Chondrocyte (in vitro differentiated cells): ENCODE results near the gene NRXN2. TPM values are rescaled to one million over a fixed set of nuclear protein-coding genes. Genes with fewer than 3 reads are reported as not detected.

ENCODE experiments used
- DNase-seq: peaks from one replicate; pipeline ENCODE4 v3.0.0; 2021; ENCODE audit warnings: mixed read lengths, low spot score
- H3K27ac Mint-ChIP-seq: one replicate; pipeline ENCODE4 v1.8.0; 2021; ENCODE audit warnings: mild to moderate bottlenecking, moderate library complexity, mixed read lengths; ENCODE audit not compliant: unreplicated experiment
- H3K27me3 Mint-ChIP-seq: 2 replicates; pipeline ENCODE4 v1.8.0; 2021; ENCODE audit warnings: low read depth, mixed read lengths
- H3K36me3 Mint-ChIP-seq: 2 replicates; pipeline ENCODE4 v1.8.0; 2021; ENCODE audit warnings: low read depth, mixed read lengths
- H3K4me1 Mint-ChIP-seq: 2 replicates; pipeline ENCODE4 v1.8.0; 2021; ENCODE audit warnings: low read depth, mild to moderate bottlenecking, mixed read lengths
- H3K4me3 Mint-ChIP-seq: one replicate; pipeline ENCODE4 v1.8.0; 2021; ENCODE audit warnings: mild to moderate bottlenecking, moderate library complexity, mixed read lengths; ENCODE audit not compliant: unreplicated experiment
- H3K9me3 Mint-ChIP-seq: 2 replicates; pipeline ENCODE4 v1.8.0; 2021; ENCODE audit warnings: low read depth, mixed read lengths
- total RNA-seq: library from RNA; stranded (reverse); gene quantifications from 3 replicates; pipeline ENCODE4 v1.2.1, GENCODE V29; 2021
- TF ChIP-seq, protein P1 (sequence below): fragments of 200-600 bp; sonication (generic); IDR thresholded peaks from 2 replicates; pipeline ENCODE4 v1.5.0; 2021; ENCODE audit warnings: antibody characterized with exemption, mild to moderate bottlenecking, moderate library complexity

NRXN2 gene
- total RNA-seq, 1 donor from 2014 or later: 1.8 TPM

DNA sequence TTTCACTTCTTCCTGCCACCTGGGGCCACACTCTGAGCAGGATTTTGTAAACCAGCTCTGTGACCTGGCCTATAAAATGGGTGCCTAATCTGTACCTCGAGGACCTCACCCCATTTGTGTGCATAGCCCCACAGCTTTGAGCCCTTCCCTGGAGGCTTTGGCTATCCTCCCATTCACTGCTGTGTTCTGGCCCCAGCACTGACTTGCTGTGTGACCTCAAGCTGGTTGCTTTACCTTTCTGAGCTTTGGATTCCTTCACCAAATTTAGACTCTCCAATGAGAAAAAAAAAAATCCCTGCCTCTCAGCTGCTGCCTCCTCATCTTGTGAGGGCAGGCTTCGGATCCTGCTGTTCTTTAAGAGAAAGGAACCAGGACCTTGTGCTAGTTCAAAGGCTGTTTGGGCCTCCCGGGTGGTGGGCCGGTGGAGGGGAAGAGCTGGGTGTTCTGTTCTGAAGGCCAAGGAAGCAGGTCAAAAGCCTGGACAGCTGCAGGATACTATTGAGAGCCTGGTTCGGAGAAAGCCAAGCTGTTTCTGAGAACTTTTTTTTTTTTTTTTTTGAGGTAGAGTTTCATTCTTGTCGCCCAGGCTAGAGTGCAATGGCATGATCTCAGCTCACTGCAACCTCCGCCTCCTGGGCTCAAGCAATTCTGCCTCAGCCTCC, 37.9 kb upstream of the NRXN2 start:
- Mint-ChIP-seq H3K36me3 (peaks cover 24% of the 10 kb centered on the region), H3K9me3 (no peaks in the 10 kb centered on the region), H3K27me3 (no peaks in the 10 kb centered on the region), H3K4me1 (peaks cover 43% of the 10 kb centered on the region), H3K27ac (peak overlapping the region; percentile 22), H3K4me3 (no peak overlapping the region)
- TF ChIP-seq, protein P1, sequence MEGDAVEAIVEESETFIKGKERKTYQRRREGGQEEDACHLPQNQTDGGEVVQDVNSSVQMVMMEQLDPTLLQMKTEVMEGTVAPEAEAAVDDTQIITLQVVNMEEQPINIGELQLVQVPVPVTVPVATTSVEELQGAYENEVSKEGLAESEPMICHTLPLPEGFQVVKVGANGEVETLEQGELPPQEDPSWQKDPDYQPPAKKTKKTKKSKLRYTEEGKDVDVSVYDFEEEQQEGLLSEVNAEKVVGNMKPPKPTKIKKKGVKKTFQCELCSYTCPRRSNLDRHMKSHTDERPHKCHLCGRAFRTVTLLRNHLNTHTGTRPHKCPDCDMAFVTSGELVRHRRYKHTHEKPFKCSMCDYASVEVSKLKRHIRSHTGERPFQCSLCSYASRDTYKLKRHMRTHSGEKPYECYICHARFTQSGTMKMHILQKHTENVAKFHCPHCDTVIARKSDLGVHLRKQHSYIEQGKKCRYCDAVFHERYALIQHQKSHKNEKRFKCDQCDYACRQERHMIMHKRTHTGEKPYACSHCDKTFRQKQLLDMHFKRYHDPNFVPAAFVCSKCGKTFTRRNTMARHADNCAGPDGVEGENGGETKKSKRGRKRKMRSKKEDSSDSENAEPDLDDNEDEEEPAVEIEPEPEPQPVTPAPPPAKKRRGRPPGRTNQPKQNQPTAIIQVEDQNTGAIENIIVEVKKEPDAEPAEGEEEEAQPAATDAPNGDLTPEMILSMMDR: no peak
- DNase-seq: no peak

DNA sequence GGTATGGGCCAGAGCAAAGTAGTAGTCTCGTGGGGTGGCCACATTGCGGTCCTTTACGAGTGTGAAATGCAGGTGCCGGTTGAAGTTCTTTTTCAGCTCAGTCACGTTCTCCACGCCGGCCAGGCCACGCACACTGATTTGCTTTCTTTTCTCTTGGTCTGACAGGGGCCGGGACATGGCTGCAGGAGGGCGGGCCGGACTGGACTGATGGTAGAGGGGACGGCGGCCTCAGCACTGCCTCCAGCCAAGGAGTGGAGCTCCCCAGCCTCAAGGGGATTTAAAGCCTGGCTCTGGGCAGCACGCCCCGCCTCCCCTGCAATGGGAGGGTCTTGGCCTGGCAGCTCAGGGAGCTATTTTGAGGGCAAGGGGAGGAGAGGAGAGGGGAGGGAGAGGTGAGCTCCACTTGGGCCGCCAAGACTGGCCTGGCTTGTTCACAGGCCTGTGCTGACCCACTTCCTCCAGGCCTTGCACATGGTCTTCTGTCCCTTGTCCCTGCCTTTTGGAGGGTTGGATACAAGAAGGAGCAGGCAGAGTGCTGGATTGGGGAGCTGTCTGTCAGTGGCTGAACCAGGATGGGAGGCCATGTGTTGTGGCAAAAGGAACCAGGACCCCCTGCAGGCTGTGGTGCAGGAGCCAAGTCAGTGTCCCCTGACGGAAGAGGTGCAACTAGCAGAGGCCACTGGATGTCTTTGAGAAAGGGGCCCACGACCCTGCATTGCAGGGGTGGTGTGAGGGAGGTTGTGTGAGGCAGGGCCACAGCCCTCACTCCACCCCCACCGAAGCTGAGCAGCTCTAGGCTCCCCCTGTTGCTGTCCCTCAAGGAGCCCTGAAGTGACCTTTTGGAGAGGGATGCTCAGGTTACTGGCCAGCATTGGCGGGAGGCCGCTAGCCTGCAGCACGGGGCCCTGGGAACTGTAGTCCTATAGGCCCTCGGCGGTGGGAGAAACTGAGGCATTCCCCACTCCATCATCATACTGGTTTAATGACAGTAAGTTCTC, 37.0 kb upstream of the NRXN2 start, which contains the start of gene PYGM:
PYGM (minus strand) TSS at position 253 of the 998 bp plus-strand sequence; CDS start at position 177, 76 bp downstream.
- H3K27me3 Mint-ChIP-seq: no peaks in the 10 kb centered on the region
- DNase-seq: peak; percentile 83
- peak within 1 kb of the TSS; percentile 63 for H3K27ac Mint-ChIP-seq
- H3K36me3 Mint-ChIP-seq: peaks cover 21% of the 10 kb centered on the region
- peak within 1 kb of the TSS; percentile 28 for H3K4me3 Mint-ChIP-seq
- peaks cover 42% of the 10 kb centered on the region for H3K4me1 Mint-ChIP-seq
- TF ChIP-seq, protein P1: no peak
- H3K9me3 Mint-ChIP-seq: no peaks in the 10 kb centered on the region

DNA sequence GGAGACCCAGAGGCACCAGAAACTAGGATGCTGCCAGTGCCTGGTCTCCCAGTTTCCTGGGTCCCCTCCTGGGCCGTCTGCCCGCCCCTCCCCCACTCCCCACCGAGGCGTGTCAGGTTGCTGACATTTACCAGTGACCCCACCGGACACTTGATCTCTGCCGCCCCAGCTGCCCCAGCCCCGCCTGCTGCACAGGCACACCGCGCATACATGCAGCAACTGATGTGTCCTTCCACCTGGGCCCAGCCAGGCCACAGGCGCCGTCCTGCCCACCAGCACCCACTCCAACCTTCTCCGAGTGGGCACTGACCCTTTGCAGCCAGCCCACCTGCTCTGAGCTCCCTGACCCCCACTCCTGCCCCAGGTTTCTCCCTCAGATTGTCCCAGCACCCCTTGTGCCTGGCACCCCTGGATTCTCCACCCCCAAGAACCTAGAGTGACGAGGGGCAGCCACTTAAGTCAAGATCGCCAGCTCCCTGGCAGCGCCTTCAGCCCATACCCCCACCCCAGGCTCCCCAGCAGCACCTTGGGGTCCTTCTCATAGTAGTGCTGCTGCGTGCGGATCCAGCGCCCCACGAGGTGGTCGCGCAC, 36.2 kb upstream of the NRXN2 start:
- H3K9me3 Mint-ChIP-seq: no peaks in the 10 kb centered on the region
- peak; percentile 82 for DNase-seq
- peak overlapping the region; percentile 28 for H3K4me3 Mint-ChIP-seq

DNA sequence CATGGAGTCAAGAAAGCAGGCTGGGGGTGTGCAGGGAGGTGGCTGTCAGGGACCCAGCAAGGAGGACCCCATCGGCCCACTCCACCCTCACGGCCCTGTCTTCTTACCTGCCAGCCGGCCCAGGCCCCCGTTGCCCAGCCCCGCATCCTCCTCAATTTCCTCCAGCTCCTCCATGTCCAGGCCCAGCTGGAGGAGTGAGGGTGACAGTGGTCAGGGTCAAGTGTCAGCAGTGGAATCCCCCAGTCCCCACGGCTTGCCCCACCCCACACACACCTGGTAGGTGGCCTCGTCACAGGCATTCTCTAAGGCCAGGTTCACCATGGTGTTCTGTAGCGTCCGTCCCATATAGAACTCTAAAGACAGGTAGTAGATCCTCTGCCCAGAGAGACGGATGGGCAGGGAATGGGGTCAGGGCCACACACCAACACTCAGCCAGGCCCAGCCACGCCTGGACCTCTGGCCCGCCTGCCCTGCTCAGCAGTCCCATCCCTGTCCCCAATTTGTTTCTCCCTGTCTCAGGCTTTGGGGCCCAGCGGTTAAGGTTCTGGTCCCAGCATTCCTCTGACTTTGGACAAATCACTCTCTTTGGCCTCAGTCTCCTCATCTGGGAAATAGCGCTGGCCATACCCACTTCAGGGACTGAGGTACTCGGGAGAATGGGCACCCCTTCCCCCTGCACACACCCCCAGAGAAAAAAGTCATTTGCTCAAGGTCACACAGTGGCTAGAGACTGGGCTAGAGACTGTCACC, 35.5 kb upstream of the NRXN2 start:
- H3K27ac Mint-ChIP-seq: no peak overlapping the region
- H3K4me1 Mint-ChIP-seq: peaks cover 29% of the 10 kb centered on the region
- DNase-seq: peak; percentile 77
- H3K36me3 Mint-ChIP-seq: peaks cover 9% of the 10 kb centered on the region
- H3K9me3 Mint-ChIP-seq: no peaks in the 10 kb centered on the region
- H3K4me3 Mint-ChIP-seq: no peak overlapping the region
- TF ChIP-seq, protein P1: no peak
- no peaks in the 10 kb centered on the region for H3K27me3 Mint-ChIP-seq

More for the DNA sequence above, 36.2 kb upstream of the NRXN2 start:
- Mint-ChIP-seq H3K27ac (peak overlapping the region; percentile 63), H3K36me3 (peaks cover 13% of the 10 kb centered on the region), H3K27me3 (no peaks in the 10 kb centered on the region), H3K4me1 (peaks cover 34% of the 10 kb centered on the region)
- TF ChIP-seq, protein P1: no peak
